ENCODE data around the gene PARM1.

PARM1 gene

DNA sequence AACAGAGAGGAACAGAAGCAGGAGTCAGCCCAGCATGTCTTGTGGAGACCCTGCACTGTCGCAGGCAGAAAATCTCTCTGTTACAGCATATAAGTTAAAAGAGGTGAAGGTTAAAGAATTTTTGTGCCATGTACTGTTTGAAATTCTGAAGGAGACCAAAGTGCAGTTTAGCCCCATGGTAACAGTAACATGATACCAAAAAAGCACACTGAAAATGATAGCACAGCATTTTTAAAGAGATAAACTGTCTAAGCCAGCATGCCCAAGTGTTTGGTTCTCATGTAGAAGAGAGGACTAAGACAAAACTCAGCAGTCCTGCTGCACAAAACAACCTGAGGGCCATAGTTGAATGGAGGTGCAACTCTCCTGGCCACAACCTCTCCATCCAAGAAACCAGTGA is 41.9 kb upstream of the PARM1 start:
- Histone ChIP-seq H3K4me3 (ENCODE audit: low read depth, low read length) (no peak overlapping the region), H3K4me2 (ENCODE audit: low read length) (no peak overlapping the region), H3K27me3 (ENCODE audit: control insufficient read depth, insufficient read depth, low read length) (no peaks in the 10 kb centered on the region), H3K9me3 (ENCODE audit: control insufficient read depth, low read length) (no peaks in the 10 kb centered on the region), H3K27ac (no peak overlapping the region), H3K4me1 (no peaks in the 10 kb centered on the region), H3K79me2 (no peaks in the 10 kb centered on the region), H3K36me3 (ENCODE audit: control insufficient read depth, insufficient read depth, low read length) (no peaks in the 10 kb centered on the region), H3K9ac (no peak overlapping the region), H2AFZ (no peak overlapping the region)
- TF ChIP-seq, protein P1, sequence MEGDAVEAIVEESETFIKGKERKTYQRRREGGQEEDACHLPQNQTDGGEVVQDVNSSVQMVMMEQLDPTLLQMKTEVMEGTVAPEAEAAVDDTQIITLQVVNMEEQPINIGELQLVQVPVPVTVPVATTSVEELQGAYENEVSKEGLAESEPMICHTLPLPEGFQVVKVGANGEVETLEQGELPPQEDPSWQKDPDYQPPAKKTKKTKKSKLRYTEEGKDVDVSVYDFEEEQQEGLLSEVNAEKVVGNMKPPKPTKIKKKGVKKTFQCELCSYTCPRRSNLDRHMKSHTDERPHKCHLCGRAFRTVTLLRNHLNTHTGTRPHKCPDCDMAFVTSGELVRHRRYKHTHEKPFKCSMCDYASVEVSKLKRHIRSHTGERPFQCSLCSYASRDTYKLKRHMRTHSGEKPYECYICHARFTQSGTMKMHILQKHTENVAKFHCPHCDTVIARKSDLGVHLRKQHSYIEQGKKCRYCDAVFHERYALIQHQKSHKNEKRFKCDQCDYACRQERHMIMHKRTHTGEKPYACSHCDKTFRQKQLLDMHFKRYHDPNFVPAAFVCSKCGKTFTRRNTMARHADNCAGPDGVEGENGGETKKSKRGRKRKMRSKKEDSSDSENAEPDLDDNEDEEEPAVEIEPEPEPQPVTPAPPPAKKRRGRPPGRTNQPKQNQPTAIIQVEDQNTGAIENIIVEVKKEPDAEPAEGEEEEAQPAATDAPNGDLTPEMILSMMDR (IDR thresholded peaks at IDR 0.05), result no peak

DNA sequence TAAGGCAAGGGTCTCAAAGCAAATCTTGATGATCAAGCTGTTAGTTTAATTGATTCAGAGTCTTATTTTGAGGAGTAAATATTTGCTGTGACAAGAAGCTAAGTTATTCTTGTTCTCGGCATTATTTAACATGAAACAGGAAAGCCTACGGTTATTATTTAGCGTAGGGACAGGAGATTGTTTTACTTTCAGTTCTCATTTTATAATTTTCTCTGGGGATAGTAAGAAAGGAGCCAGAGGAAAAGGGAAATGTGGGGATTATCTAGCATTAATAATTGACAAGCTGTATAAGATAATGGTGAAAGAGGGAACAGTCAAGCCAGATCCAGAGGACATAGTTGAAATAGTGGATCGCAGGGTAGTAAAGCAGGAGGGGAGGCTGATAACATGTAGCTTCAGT is 39.7 kb upstream of the PARM1 start:
- no peaks in the 10 kb centered on the region for H3K79me2 ChIP-seq
- no peaks in the 10 kb centered on the region for H3K36me3 ChIP-seq (ENCODE audit: control insufficient read depth, insufficient read depth, low read length)
- no peak overlapping the region for H3K9ac ChIP-seq
- H3K4me2 ChIP-seq (ENCODE audit: low read length), result no peak overlapping the region
- H3K27me3 ChIP-seq (ENCODE audit: control insufficient read depth, insufficient read depth, low read length), result no peaks in the 10 kb centered on the region
- H3K27ac ChIP-seq, result no peak overlapping the region
- no peak overlapping the region for H2AFZ ChIP-seq
- no peaks in the 10 kb centered on the region for H3K4me1 ChIP-seq
- TF ChIP-seq, protein P1 (IDR thresholded peaks at IDR 0.05), result no peak
- H3K9me3 ChIP-seq (ENCODE audit: control insufficient read depth, low read length), result no peaks in the 10 kb centered on the region
- H3K4me3 ChIP-seq (ENCODE audit: low read depth, low read length), result no peak overlapping the region

DNA sequence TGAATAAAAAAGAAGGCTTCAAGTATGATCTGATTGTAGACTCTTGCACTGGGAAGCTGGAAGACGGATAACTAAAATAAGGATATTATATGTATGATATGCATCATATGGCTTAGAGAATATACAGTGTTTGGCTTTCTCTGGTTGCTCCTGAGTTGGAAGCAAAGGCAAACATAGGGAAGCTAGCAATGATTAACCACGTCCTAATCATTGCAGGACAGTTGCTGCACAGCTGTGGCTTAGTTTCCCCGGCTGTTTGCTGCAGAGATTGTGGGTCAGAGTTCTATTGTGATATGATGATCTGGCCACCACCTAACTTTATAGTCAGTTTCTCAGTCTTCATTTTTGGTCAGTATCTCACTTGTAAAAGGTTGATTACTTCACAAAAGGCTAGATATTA is 36.3 kb upstream of the PARM1 start:
- no peaks in the 10 kb centered on the region for H3K27me3 ChIP-seq (ENCODE audit: control insufficient read depth, insufficient read depth, low read length)
- no peak overlapping the region for H2AFZ ChIP-seq
- TF ChIP-seq, protein P1 (IDR thresholded peaks at IDR 0.05), result no peak
- H3K9ac ChIP-seq, result no peak overlapping the region
- no peaks in the 10 kb centered on the region for H3K9me3 ChIP-seq (ENCODE audit: control insufficient read depth, low read length)
- no peak overlapping the region for H3K4me2 ChIP-seq (ENCODE audit: low read length)
- no peak overlapping the region for H3K4me3 ChIP-seq (ENCODE audit: low read depth, low read length)
- H3K4me1 ChIP-seq, result no peaks in the 10 kb centered on the region
- H3K79me2 ChIP-seq, result no peaks in the 10 kb centered on the region
- H3K27ac ChIP-seq, result no peak overlapping the region
- no peaks in the 10 kb centered on the region for H3K36me3 ChIP-seq (ENCODE audit: control insufficient read depth, insufficient read depth, low read length)

DNA sequence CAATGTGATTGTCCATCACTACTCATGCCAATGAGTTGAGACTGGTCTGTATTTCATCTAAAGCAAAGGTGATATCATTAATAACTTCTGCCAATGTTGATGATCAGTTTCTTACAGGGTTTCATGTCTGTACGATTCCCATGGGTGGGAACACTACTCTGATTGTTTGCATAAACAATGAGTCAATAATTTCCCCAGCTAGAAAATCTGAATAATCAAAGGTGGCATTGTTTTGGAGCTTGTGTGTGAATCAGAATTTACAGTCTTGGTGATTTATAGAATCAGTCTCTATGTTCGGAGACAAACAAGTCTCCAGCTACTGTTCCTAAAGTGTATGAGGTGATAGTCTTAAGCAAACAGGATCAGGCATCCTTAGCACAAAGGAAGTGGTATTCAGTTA is 35.5 kb upstream of the PARM1 start:
- no peak overlapping the region for H2AFZ ChIP-seq
- H3K79me2 ChIP-seq, result no peaks in the 10 kb centered on the region
- no peak overlapping the region for H3K27ac ChIP-seq
- H3K9me3 ChIP-seq (ENCODE audit: control insufficient read depth, low read length), result no peaks in the 10 kb centered on the region
- H3K27me3 ChIP-seq (ENCODE audit: control insufficient read depth, insufficient read depth, low read length), result no peaks in the 10 kb centered on the region
- no peaks in the 10 kb centered on the region for H3K36me3 ChIP-seq (ENCODE audit: control insufficient read depth, insufficient read depth, low read length)
- no peak overlapping the region for H3K4me2 ChIP-seq (ENCODE audit: low read length)
- H3K9ac ChIP-seq, result no peak overlapping the region
- no peak overlapping the region for H3K4me3 ChIP-seq (ENCODE audit: low read depth, low read length)
- no peaks in the 10 kb centered on the region for H3K4me1 ChIP-seq
- TF ChIP-seq, protein P1 (IDR thresholded peaks at IDR 0.05), result no peak

- Histone ChIP-seq H3K4me1 (no peaks in the 10 kb centered on the region), H3K27me3 (ENCODE audit: control insufficient read depth, insufficient read depth, low read length) (no peaks in the 10 kb centered on the region), H3K4me2 (ENCODE audit: low read length) (no peak overlapping the region), H3K36me3 (ENCODE audit: control insufficient read depth, insufficient read depth, low read length) (no peaks in the 10 kb centered on the region), H3K9ac (no peak overlapping the region), H3K9me3 (ENCODE audit: control insufficient read depth, low read length) (no peaks in the 10 kb centered on the region), H3K27ac (no peak overlapping the region), H3K4me3 (ENCODE audit: low read depth, low read length) (no peak overlapping the region), H2AFZ (no peak overlapping the region), H3K79me2 (no peaks in the 10 kb centered on the region)
- TF ChIP-seq, protein P1 (IDR thresholded peaks at IDR 0.05), result no peak
Measured at GRCh38 chr4:74900862-74901261, 32.1 kb upstream of the PARM1 start.

All from parathyroid adenoma (tissue), 2 donors.